Left colon (tissue), 2 donors: Measurements from ENCODE around the gene CLCNKA. TPM values are rescaled to one million over a fixed set of nuclear protein-coding genes. Genes with fewer than 3 reads are reported as not detected.

Source experiments
- ATAC-seq: fragments of 200-7000 bp; cut with Tn5 transposase; one replicate; pipeline ENCODE4 v1.9.1; 2020; ENCODE audit warnings: mild to moderate bottlenecking, moderate library complexity
- DNase-seq, 2 donors: peaks; one replicate each; pipeline ENCODE4 v3.0.0-alpha.2; 2020
- intact Hi-C, 2 donors: fragments of 100-400 bp; cut with DNase I in 1 of 2; cut with micrococcal nuclease in 1 of 2; formaldehyde crosslinking; loops; one replicate each; pipeline versions ENCODE4 v1.11.2 to v1.14.0; 2022; cut with DNase I, micrococcal nuclease
- total RNA-seq, 2 donors: library from RNA; stranded (reverse); fragmentation: NEBNext Ultra II Directional; extraction: Animal tissue kit (Norgen Biotek cat#: 25700); gene quantifications; one replicate each; pipeline ENCODE4 v1.2.1, GENCODE V29; 2021
- donor health status: DM: no; HTN: no; CAD: no.
- donor health status: DM: yes; HTN: yes; CAD: no.

The CLCNKA gene
- total RNA-seq, 2 donors from 2014 or later = 0.73 to 1.7 TPM

- DNase-seq (no peak), ATAC-seq (no peak)
- intact Hi-C loops = loop anchor here in 1 of 2 donors (5.0 kb wide), 1 partner anchor 161 kb away; no protein-coding TSS in a partner anchor
Measured at GRCh38 chr1:16081636-16082035, 59.8 kb downstream of the CLCNKA start.

GRCh38 chr1:16082283-16083038 is 60.6 kb downstream of the CLCNKA start:
- DNase-seq (peak; percentile 48 to 82), ATAC-seq (peak; percentile 65)
- intact Hi-C loops = loop anchor here in 1 of 2 donors (5.0 kb wide), 1 partner anchor 160 kb away; no protein-coding TSS in a partner anchor

- peak; percentile 70 to 72 for DNase-seq
- ATAC-seq = peak; percentile 73
- intact Hi-C loops = loop anchor here in 1 of 2 donors (5.0 kb wide), 1 partner anchor 159 kb away; no protein-coding TSS in a partner anchor
Measured at GRCh38 chr1:16083486-16083885, 61.6 kb downstream of the CLCNKA start.

Other genes starting within 250 kb of the CLCNKA start
- 1 to 10 TPM; 2.2 to 2.6 TPM for gene UQCRHL, start 214.4 kb upstream of the CLCNKA start, total RNA-seq
- gene SPEN, start 174.3 kb upstream of the CLCNKA start, total RNA-seq = 10 to 100 TPM; 46.7 to 47.6 TPM
- 10 to 100 TPM; 29.1 to 30.0 TPM for gene ZBTB17, start 45.9 kb upstream of the CLCNKA start, total RNA-seq
- gene SRARP, start 17.8 kb upstream of the CLCNKA start, total RNA-seq = not detected
- 10 to 100 TPM in 1 of 2 donors, under 1 TPM in 1; 0.73 to 17.6 TPM for gene HSPB7, start 4.0 kb upstream of the CLCNKA start, total RNA-seq
- under 1 TPM in 1 of 2 donors, not detected in 1; 0.14 TPM for gene CLCNKB, start 21.7 kb downstream of the CLCNKA start, total RNA-seq
- gene FAM131C, start 51.6 kb downstream of the CLCNKA start, total RNA-seq = not detected
- 10 to 100 TPM; 44.3 to 48.1 TPM for gene EPHA2, start 134.0 kb downstream of the CLCNKA start, total RNA-seq
- gene ARHGEF19, start 190.6 kb downstream of the CLCNKA start, total RNA-seq = 10 to 100 TPM in 1 of 2 donors, 1 to 10 TPM in 1; 8.0 to 10.6 TPM
- 1 to 10 TPM; 5.9 to 7.6 TPM for gene CPLANE2, start 215.1 kb downstream of the CLCNKA start, total RNA-seq